ENCODE data around the gene CNIH4. TPM values are rescaled to one million over a fixed set of nuclear protein-coding genes. Genes with fewer than 3 reads are reported as not detected.
"Not testable (repeated sequence)": the region's sequence is repeated elsewhere in the genome, so short reads cannot be mapped to it uniquely, and the experiment has no call there.

The CNIH4 gene
- polyA plus RNA-seq, 12 donors: 22.3 to 42.0 (median 27.9) TPM; not detected in 1

DNA sequence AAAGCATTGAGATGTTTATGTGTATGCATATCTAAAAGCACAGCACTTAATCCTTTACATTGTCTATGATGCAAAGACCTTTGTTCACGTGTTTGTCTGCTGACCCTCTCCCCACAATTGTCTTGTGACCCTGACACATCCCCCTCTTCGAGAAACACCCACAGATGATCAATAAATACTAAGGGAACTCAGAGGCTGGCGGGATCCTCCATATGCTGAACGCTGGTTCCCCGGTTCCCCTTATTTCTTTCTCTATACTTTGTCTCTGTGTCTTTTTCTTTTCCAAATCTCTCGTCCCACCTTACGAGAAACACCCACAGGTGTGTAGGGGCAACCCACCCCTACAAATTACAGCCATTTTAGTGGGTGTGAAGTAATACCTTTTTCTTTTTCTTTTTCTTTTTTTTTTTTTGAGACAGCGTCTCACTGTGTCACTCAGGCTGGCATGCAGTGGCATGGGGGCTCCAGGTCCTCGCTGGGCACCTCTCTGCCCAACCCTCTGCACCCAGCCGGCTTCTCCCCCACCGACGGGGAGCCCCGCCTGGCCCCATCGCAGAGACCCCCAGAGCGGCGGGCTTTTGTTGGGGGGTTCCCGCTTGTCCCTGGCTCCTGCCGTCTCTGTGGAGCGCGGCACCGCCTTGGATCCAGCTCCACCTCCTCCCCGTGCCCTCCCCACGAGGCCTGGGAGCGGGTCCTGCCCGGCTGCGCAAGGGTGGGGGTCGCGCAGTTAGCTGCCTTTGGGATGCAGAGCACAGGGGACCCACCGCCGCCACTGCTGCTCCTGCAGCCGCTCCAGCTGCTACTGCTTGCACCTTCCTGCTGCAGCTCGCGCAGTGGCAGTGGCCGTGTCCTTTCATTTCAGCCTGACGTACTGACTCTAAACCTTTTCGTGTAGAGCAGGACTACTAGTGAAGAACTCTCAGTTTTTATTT lies 16.0 kb upstream of the CNIH4 start:
- DNase-seq: not testable (repeated sequence)

DNA sequence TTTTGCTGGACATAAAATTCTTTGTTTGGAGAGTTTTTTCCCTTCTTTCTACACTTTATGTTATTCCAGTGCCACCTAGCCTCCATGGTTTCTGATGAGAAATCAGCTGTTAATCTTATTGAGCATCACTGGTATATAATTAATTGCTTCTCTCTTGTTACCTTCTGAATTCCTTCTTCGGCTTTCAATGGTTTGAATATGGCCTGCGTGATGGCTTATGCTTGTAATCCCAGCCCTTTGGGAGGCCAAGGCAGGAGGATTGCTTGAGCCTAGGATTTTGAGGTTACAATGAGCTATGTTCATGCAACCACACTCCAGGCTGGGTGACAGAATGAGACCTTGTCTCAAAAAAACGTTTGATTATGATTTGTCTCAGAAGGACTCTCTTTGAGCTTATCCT lies 13.0 kb upstream of the CNIH4 start:
- no peak for DNase-seq

DNA sequence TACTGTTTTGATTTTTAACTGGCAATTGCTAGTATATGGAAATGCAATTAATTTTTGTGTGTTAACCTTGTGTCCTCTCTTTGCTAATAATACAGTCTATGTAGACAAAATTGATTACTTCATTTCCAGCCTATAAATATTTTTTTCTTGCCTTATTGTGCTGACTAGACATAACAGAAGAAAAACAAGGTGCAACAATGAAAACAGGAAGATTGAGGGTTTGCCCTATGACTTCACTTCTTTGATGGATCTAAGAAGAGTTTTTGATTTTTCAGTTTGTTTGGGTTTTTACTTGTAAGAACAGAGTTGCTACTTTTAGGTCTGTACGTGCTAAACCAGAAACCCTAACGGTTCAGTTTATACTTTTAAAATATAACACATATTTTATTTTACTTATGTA lies 8.5 kb upstream of the CNIH4 start:
- DNase-seq: no peak

DNA sequence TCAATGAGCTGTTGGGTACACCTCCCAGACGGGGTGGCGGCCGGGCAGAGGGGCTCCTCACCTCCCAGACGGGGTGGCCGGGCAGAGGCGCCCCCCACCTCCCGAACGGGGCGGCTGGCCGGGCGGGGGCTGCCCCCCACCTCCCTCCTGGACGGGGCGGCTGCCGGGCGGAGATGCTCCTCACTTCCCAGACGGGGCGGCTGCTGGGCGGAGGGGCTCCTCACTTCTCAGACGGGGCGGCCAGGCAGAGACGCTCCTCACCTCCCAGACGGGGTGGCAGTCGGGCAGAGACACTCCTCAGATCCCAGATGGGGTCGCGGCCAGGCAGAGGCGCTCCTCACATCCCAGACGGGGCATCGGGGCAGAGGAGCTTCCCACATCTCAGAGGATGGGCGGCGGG lies 7.0 kb upstream of the CNIH4 start:
- DNase-seq: not testable (repeated sequence)

DNA sequence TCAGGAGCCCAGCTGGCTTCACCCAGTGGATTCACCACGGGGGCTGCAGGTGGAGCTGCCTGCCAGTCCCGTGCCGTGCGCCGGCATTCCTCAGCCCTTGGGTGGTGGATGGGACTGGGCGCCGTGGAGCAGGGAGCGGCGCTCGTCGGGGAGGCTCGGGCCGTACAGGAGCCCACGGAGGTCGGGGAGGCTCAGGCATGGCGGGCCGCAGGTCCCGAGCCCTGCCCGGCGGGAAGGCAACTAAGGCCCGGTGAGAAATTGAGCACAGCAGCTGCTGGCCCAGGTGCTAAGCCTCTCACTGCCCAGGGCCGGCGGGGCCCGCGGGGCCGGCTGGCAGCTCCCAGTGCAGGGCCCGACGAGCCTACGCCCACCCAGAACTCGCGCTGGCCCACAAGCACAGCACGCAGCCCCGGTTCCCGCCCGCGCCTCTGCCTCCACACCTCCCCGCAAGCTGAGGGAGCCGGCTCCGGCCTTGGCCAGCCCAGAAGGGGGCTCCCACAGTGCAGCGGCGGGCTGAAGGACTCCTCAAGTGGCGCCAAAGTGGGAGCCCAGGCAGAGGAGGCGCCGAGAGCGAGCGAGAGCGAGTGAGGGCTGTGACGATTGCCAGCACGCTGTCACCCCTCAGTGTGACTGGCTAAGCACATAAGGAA lies 4.1 kb upstream of the CNIH4 start:
- DNase-seq: not testable (repeated sequence)

DNA sequence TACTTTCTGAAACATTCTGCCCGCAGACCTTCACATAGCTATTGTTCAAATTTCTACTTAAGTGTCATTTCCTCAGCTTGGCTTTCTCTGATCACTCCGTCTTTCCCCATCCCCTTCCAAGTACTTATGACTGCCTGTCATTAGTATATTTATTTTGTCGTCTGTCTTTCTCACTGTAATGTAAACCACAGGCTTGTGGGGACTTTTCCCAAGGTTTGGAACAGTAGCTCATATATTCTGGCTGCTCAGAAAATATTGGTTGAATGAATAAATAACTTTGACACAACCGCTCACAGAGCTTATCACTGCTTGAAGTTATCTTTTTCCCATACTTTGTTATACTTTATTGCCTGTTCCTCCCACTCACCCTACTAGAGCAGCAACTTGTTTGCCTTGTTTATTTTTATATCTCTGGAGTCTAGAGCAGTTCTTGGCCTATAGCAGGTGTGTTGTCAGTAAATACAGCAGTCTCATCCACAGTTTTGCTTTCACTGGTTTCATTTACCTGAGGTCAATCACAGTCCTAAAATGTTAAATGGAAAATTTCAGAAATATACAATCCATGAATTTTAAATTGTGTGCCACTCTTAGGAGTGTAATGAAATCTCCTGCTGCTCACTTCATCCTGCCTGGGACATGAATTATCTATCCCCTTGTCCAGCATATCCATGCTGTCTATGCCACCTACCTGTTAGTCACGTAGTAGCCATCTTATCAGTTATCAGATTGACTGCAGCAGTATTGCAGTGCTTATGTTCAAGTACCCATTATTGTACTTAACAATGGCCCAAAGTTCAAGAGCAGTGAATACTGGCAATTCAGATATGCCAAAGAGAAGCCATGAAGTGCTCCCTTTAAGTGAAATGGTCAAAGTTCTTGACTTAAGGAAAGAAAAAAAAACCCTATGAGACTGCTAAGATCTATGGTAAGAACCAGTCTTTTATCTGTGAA lies 2.4 kb upstream of the CNIH4 start:
- no peak for DNase-seq

DNA sequence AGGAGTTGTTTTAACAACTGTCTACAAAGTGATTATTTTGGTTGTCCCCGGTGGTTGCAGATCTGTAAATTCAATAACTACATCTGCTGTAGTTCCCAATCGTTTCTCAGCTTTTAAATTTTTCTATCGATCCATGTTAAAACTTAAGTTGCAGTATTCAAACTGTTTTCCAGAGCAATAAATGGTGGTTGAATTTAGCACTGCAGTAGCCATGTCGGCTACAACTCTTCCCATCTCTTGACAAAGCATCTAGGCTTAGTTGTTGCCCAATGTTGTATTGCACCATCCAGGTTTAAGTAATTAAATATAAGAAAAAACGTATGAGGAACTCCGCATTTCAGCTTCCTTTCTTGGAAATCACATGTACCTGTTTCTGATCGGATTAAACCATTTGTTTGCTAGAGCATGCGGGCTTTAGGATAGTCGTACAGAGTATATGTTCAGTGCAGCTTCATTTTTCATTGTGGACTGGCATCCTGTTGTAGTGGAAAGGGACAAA lies 996 bp downstream of the CNIH4 start:
- no peak for DNase-seq

DNA sequence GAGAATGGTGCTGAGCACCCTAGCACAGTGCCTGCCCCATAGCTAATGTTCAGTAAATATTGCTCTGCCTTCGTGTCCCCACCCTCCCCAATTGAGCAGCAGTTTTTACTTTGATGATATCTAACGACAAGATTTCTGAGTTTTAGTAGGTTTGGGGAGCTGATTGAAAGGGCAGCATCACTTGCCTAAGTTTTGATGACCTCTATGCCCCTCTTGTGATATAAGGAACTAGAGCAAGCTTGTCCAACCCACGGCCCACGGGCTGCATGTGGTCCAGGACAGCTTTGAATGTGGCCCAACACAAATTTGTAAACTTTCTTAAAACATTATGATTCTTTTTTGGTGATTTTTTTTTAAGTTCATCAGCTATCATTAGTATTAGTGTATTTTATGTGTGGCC lies 1.6 kb downstream of the CNIH4 start:
- no peak for DNase-seq

DNA sequence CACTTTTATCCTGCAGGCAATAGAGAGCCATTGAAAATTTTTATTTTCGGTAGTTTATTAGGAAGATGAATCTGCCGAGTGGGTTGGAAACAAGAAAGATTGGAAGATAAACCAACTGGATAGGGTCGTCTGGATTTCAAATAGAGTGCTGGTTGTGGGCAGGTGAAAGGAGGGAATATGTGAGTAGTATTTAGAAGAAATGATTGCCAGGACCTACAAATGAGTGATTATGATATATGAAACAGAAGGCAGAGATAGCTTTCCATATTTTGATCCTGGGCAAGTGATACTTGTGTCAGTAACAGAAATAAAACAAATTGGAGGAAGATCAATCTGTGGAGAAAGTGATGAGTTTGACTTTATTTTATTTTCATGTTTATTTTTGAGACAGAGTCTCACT lies 2.5 kb downstream of the CNIH4 start:
- no peak for DNase-seq

DNA sequence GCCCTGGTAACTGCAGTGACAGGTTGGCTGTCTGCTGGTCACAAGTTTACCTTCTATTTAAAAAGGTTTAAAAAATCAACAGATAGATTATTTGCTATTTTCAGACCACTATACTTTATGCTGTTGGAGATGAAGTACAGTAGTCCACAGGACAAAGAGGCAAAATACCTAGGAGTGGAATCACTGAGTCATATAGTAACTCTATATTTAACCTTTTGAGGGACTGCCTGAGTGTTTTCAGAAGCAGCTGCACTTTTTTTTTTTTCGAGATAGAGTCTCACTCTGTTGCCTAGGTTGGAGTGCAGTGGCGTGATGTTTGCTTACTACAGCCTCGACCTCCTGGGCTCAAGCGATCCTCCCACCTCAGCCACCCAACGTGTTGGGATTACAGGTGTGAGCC lies 11.7 kb downstream of the CNIH4 start:
- DNase-seq: no peak

DNA sequence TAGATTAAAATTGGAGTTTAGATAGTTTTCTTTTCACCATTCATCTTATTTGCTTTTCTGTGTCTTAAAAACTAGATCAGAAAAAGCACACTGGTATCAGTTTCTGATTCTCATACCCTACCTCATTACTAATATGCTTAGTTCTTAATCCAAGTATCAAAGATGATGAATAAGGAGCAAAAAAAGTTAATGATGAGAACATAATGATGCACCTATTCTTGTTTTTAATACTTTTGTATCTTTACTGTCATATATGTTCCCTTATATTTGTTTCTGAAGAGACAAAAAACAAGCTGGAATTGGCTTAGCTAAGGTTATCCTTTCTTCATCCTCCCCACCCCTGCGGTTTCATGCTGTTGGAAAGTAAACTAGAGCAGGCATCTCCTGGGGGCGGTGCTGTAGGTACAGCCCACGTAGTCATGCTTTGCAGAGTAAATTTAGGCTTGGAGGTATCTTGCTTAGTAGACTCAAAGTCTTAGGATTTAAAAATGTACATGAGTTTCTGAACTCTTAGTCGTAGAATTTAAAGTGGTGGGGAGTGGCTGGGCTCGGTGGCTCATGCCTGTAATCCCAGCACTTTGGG lies 16.4 kb downstream of the CNIH4 start:
- no peak for DNase-seq

DNA sequence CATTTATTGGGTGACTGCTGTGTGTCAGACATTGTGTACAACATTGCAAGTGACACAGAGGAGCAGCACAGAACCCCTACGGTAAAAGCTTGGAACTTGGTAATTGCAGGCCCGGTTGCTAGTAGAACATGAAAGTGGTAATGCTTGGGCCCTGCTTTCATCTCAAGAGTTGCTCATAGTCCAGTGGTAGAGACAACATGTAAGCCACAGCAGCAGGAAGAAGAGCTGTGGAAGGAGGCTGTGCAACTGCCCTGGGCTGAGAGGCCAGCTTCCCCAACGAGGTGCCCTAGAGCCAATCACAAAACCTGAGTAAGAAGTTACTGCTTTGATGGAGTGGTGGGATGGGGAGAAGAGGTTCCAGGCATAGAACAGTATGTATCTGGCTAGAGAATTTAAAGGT lies 18.4 kb downstream of the CNIH4 start:
- no peak for DNase-seq

DNA sequence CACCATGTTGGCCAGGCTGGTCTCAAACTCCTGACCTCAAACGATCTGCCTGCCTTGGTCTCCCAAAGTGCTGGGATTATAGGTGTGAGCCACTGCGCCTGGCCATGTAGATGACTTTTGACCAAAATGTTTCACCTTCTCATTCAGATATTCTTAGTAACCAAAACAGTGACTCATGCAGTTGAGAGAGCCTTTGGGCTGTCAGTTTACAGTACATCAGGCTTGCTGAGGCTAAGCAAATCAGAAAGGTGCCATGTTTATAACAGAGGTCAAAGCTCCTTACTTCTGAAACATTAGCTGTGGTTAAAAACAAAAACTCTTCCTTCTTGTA lies 21.0 kb downstream of the CNIH4 start:
- DNase-seq: no peak

DNA sequence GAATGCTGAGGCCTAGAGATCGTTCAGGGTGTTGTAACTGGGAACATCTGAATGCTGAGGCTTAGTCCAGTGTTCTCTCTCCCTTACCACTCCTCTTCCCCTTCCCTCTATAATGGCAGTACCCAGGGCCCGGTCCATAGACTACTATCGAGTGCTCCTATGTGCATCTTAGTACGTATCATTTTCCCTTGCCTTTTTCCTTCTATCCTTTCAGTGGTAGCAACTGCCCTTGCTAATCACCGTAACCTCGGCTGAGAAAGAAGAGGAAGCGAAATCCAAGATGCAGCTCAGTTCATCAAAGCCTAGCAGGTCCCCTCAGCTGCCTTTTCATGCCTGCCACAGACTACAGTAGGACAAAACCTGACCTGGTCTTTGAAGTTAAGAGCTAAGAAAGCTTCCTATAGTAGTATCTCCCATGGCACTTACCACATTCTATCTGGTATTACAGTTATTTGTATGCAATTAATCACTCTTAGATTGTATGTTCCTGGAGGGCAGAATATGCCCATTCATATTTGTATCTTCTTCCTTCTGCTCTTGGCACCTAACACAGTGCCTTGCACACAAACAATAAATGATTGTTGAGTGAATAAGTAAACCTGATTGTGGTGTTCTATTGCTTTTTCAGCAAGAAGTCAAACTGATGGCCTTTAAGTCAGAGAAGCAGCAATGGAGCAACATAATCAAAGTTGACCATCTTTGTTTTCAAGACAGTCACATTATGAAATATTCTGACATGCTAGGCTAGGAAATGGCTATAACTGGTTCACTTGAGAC lies 22.4 kb downstream of the CNIH4 start:
- DNase-seq: no peak

DNA sequence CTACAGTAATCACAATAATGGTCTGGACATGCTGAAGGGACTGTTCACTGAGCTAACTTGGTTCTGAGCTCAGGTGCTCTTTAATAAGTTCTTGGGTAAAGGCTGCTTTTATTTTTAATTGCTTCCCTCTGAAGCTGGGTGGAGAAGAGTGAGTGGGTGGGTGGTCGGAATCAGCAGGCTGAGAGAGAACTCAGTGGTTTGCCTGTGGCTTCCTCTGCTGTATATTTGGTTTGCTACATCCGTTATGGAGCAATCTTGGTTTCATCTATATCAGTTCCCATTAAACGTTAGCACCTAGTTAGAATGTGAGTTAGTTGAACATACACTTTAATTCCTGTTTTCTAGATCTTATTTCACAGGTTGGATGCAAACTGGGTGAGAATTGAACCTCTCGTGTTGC lies 23.3 kb downstream of the CNIH4 start:
- no peak for DNase-seq

DNA sequence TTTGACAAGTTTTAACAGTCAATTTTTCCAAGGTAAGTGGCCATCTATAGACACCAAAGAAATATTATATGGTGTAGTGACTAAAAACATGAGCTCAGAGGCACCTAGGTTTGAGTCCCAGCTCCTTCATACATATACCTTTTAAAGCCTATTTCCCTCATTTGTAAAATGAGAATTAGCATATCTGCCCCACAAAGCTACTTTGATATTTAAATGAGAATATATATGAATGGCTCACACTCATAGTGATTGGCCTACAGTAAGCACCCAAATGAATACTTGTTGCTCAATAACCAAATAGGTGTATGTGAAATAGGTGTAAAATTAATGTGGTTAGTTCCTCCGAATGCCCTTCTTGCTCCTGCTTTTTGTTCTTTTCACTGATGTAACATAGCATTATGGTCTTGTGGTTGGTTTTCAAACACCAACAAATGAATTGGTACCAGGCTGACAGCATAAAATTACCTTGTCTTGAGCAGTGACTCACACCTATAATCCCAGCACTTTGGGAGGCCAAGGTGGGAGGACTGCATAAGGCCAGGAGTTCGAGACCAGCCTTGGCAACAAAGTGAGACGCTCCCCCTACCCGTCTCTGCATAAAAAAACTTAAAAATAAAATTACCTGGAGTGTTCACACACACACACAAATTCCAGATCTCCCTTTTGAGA lies 25.3 kb downstream of the CNIH4 start:
- no peak for DNase-seq

DNA sequence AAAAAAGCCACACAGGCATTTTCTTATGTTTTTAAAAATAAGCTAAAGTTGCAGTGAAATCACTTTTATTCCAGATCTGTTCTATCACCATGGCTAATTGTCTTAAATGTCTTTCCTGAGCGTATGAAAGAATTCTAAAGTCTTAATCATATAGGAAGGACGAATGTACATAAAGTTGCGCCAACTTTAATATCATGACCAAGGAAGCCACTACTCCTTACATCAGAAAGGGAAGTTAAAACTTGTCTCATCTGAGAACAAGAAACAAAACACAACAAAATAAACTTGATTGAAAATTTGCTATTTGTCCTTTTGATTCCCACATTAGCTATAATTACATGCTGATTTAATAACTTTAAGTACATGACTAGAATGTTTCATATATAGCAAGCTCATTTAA lies 26.5 kb downstream of the CNIH4 start:
- DNase-seq: no peak

DNA sequence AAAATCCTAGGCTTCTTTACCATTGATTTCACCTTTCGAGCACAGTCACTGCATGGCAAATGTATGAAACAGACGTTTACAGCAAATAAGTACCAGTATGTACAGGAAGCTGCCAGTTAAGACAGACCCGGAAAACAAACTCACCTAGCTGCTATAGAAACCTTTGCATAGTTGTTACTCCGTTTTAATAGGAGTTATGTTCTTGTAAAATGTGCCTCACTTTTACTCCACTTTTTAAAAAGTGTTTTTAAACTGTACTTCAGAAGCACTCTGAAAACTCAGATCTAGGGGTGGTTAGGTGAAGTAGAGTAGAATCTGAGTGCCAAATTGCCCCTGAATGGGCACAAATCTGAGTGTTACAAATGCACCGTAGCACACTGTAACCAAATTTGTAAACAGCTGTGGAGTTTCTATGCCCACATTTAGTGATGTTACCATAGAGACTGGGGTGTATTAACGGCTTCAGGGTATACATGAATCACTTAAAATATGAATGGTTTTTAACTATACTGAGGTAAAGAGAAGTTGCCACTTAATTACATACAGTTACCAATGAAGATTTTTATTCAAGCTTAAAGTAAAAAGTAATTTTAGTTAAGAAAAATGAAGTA lies 30.7 kb downstream of the CNIH4 start:
- no peak for DNase-seq

DNA sequence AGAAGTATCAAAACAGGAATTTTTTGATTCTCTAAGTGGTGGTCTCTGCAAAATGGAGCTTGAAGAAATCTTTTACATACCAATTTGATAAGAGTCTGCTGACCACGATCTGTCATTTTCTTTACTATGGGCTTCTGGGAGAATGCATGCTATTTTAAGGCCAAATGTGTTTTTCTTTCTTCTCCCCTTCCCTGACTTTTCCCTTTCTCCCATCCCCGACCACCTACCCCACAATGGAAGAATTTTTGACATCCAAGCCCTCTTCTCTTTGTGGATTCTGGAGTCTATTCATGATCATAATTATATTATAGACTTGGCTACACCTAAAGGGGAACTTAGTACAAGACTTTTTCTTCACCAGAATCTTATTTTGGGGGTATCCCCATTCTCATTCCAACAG lies 31.3 kb downstream of the CNIH4 start:
- no peak for DNase-seq

DNA sequence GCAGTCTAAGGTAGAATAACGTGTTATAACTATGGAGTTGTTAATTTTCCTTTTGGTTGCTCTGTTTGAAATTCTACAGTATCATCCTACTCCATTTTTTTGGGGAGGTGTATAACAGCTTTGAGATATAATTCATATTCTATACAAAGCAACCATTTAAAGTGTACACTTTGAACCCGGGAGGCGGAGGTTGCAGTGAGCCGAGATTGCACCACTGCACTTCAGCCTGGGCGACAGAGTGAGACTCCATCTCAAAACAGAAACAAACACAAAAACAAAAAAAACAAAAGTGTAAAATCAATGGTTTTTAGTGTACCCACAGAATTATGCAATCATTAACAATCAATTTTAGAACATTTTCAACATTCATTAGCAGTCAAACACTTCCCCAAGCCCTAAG lies 33.8 kb downstream of the CNIH4 start:
- no peak for DNase-seq

All from muscle of arm (tissue), 12 donors.